Uterus (tissue), 2 donors: Measurements from ENCODE around the gene OR8B12.

ENCODE experiments used
- POLR2A ChIP-seq, 2 donors: fragments of 450-650 bp; IDR thresholded peaks; one replicate each; pipeline ENCODE4 v1.6.1; 2016; ENCODE audit warnings: antibody characterized with exemption in 2 of 2, mild to moderate bottlenecking in 1 of 2, moderate library complexity in 1 of 2
- TF ChIP-seq, protein P1 (sequence below), 4 experiments: fragments of 200-600 bp in 2 of 4; fragments of 450-650 bp in 2 of 4; sonication (generic) in 2 of 4; IDR thresholded peaks; one replicate each; pipeline ENCODE4 v1.5.1; 2016 to 2019; ENCODE audit warnings: antibody characterized with exemption in 4 of 4, mild to moderate bottlenecking in 2 of 4, moderate library complexity in 1 of 4

- TF ChIP-seq, protein P1, sequence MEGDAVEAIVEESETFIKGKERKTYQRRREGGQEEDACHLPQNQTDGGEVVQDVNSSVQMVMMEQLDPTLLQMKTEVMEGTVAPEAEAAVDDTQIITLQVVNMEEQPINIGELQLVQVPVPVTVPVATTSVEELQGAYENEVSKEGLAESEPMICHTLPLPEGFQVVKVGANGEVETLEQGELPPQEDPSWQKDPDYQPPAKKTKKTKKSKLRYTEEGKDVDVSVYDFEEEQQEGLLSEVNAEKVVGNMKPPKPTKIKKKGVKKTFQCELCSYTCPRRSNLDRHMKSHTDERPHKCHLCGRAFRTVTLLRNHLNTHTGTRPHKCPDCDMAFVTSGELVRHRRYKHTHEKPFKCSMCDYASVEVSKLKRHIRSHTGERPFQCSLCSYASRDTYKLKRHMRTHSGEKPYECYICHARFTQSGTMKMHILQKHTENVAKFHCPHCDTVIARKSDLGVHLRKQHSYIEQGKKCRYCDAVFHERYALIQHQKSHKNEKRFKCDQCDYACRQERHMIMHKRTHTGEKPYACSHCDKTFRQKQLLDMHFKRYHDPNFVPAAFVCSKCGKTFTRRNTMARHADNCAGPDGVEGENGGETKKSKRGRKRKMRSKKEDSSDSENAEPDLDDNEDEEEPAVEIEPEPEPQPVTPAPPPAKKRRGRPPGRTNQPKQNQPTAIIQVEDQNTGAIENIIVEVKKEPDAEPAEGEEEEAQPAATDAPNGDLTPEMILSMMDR (IDR thresholded peaks at IDR 0.05) = no peak
- TF ChIP-seq POLR2A (IDR thresholded peaks at IDR 0.05) = no peak
These were observed 26.2 kb upstream of the OR8B12 start, which contains the start of gene OR8A1 for GRCh38 chr11:124569697-124570096.
